HG02852 (cell line): ENCODE results near the gene USO1.
"Not testable (repeated sequence)": the region's sequence is repeated elsewhere in the genome, so short reads cannot be mapped to it uniquely, and the experiment has no call there.

Experiments
- ATAC-seq: cut with Tn5 transposase; IDR thresholded peaks from one replicate; pipeline ENCODE4 v1.9.1; 2021; ENCODE audit warnings: mild to moderate bottlenecking, moderate library complexity; ENCODE audit not compliant: unreplicated experiment

Gene USO1

GRCh38 chr4:75724066-75724866, at the start of gene USO1:
Gene USO1, plus strand, starts transcription at chr4:75724577. Its CDS starts 243 bp downstream, at chr4:75724820.
- ATAC-seq, result peak; percentile 83

- no peak for ATAC-seq
These were observed 49.3 kb upstream of the USO1 start for GRCh38 chr4:75675004-75675531.

GRCh38 chr4:75678473-75678872, 45.9 kb upstream of the USO1 start:
- no peak for ATAC-seq

GRCh38 chr4:75678965-75679364, 45.4 kb upstream of the USO1 start:
- ATAC-seq, result no peak

GRCh38 chr4:75679876-75680575, 44.4 kb upstream of the USO1 start:
- ATAC-seq, result no peak

GRCh38 chr4:75683482-75684155, 40.8 kb upstream of the USO1 start:
- ATAC-seq, result no peak

GRCh38 chr4:75685546-75686189, 38.7 kb upstream of the USO1 start:
- no peak for ATAC-seq

GRCh38 chr4:75686346-75686745, 38.0 kb upstream of the USO1 start:
- no peak for ATAC-seq

GRCh38 chr4:75687125-75687524, 37.3 kb upstream of the USO1 start:
- not testable (repeated sequence) for ATAC-seq

GRCh38 chr4:75692066-75692465, 32.3 kb upstream of the USO1 start:
- not testable (repeated sequence) for ATAC-seq

GRCh38 chr4:75696071-75696470, 28.3 kb upstream of the USO1 start:
- ATAC-seq, result peak; percentile 38

GRCh38 chr4:75696581-75696980, 27.8 kb upstream of the USO1 start:
- ATAC-seq, result no peak

- peak; percentile 95 for ATAC-seq
These were observed 26.0 kb upstream of the USO1 start for GRCh38 chr4:75698162-75698962.

- peak; percentile 36 for ATAC-seq
These were observed 25.5 kb upstream of the USO1 start for GRCh38 chr4:75698963-75699228.

GRCh38 chr4:75699299-75699698, 25.1 kb upstream of the USO1 start:
- ATAC-seq, result no peak

GRCh38 chr4:75702919-75703411, 21.4 kb upstream of the USO1 start:
- ATAC-seq, result no peak

- ATAC-seq, result no peak
These were observed 19.0 kb upstream of the USO1 start for GRCh38 chr4:75705198-75705977.

GRCh38 chr4:75708218-75708691, 16.1 kb upstream of the USO1 start:
- ATAC-seq, result no peak

- no peak for ATAC-seq
These were observed 14.1 kb upstream of the USO1 start for GRCh38 chr4:75710246-75710645.
